RPMI8226 (cell line): ENCODE results near the gene YY1AP1.
A peak's percentile ranks its signal among the peaks of the same experiment; 100 is the strongest.
"Not testable (repeated sequence)": the region's sequence is repeated elsewhere in the genome, so short reads cannot be mapped to it uniquely, and the experiment has no call there.

Experiments
- DNase-seq: peaks from one replicate; pipeline ENCODE4 v3.0.0-alpha.2; 2015

Gene YY1AP1

GRCh38 chr1:155695072-155695471 is 6.5 kb upstream of the YY1AP1 start:
- no peak for DNase-seq

GRCh38 chr1:155694167-155694566 is 5.6 kb upstream of the YY1AP1 start:
- DNase-seq: no peak

GRCh38 chr1:155691992-155692528 is 3.5 kb upstream of the YY1AP1 start:
- no peak for DNase-seq

- DNase-seq: peak; percentile 10
Measured at GRCh38 chr1:155689081-155689607, 570 bp upstream of the YY1AP1 start, which contains the start of gene DAP3. TSS of gene DAP3 (plus strand) at chr1:155689091. CDS start at chr1:155709780, 20,689 bp downstream.

- DNase-seq: not testable (repeated sequence)
Measured at GRCh38 chr1:155687705-155688323, 760 bp downstream of the YY1AP1 start.

- no peak for DNase-seq
Measured at GRCh38 chr1:155681776-155682175, 6.8 kb downstream of the YY1AP1 start.

- DNase-seq: no peak
Measured at GRCh38 chr1:155680531-155680930, 8.0 kb downstream of the YY1AP1 start.

GRCh38 chr1:155678992-155679391 is 9.6 kb downstream of the YY1AP1 start:
- not testable (repeated sequence) for DNase-seq

GRCh38 chr1:155678027-155678426 is 10.5 kb downstream of the YY1AP1 start:
- no peak for DNase-seq

- DNase-seq: no peak
Measured at GRCh38 chr1:155673003-155673402, 15.6 kb downstream of the YY1AP1 start.

GRCh38 chr1:155671750-155672149 is 16.8 kb downstream of the YY1AP1 start:
- DNase-seq: no peak

GRCh38 chr1:155669233-155670162 is 19.1 kb downstream of the YY1AP1 start:
- no peak for DNase-seq

- DNase-seq: not testable (repeated sequence)
Measured at GRCh38 chr1:155661239-155661638, 27.3 kb downstream of the YY1AP1 start.

- no peak for DNase-seq
Measured at GRCh38 chr1:155657463-155657862, 31.1 kb downstream of the YY1AP1 start.

GRCh38 chr1:155652951-155653350 is 35.6 kb downstream of the YY1AP1 start:
- DNase-seq: no peak

GRCh38 chr1:155651861-155652661 is 36.5 kb downstream of the YY1AP1 start:
- no peak for DNase-seq

GRCh38 chr1:155650231-155650757 is 38.3 kb downstream of the YY1AP1 start:
- DNase-seq: no peak

GRCh38 chr1:155649676-155650075 is 38.9 kb downstream of the YY1AP1 start:
- peak; percentile 24 for DNase-seq

GRCh38 chr1:155648207-155649147 is 40.1 kb downstream of the YY1AP1 start:
- peak; percentile 26 for DNase-seq

- DNase-seq: no peak
Measured at GRCh38 chr1:155646307-155646706, 42.3 kb downstream of the YY1AP1 start.

GRCh38 chr1:155645648-155646047 is 42.9 kb downstream of the YY1AP1 start:
- no peak for DNase-seq
